Measurements from ENCODE around the gene PDZK1IP1.
"Not testable (repeated sequence)": the region's sequence is repeated elsewhere in the genome, so short reads cannot be mapped to it uniquely, and the experiment has no call there.

The PDZK1IP1 gene

DNA sequence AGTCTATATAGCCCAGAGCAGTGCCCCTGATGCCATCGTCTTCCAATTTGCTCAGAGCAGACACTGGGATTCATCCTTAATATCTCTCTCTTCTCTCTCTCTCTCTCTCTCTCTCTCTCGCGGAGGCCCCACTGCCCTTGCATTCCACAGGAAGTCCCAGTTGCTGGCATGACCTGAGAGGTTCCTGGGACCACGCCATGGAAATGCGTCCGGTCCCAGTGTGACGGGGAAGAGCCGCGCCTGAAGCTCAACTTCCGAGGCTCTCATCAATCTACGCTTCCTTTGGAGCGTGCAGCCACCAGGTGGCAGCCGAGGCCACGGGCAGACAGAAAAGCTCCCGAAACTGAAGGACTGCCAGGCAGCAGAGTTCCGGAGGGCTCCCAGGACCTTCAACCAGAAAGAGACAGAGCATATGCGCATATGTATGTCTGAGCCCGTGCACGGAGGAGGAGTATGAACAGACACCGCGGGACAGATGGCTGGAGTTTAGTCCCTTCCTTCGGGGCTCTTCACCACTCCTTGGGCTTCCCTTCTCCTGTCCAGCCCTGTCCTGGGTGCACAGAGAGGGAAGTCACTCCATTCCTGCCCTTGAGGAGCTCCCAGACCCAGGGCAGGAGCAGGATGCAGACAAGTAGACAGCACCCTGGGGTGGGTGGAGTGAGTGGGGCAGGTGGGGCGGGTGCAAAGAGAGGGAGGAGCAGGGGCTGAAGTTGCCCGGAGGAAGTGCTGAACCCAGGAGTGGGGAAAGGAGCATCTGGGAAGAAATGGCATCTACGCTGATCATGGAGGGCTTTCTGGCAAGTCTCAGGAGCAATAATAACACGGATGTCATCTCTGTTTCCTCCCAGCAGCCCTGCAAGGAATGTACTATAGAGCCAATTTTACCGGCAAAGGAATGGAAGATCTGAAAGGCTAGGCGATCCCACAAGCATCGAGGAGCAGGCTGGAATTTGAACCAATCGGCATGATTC, 10.5 kb downstream of the PDZK1IP1 start:
- peak; percentile 89 for DNase-seq

DNA sequence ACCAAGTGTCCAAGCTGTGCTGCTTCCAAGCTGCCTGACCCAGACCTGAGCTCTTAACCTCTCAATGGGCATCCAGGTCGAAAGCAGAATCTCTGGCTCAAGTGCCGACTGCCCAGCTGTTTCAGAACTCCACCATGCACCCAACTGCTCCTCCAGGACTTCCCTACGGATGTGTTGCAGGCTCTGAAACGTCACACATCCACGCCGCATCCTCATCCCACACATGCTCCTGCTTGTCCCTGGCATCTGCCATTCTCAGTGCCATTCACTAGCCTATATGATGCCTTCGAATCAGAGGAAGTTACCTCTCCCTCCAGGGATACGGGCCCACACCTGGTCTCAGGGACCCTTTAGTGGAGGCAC, 11.2 kb downstream of the PDZK1IP1 start:
- no peak for DNase-seq

DNA sequence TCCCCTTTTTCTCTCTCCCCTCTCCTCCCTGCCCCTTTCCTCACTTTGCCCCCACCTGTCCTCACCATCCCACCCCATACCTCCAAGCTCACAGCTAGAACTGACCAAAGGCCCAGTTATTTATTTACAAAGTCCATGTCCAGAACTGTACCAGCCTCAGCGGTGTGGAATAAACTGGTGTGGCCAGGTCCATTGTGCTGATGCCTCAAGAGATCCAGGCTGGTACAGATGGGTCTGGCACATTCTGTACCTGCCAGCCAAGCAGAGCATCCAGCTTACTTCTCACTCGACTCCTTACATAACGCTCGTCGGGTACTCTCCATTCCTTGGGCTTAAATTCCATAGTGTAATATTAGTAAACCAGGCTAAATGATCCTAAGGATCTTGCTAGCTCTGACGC, 11.8 kb downstream of the PDZK1IP1 start:
- no peak for DNase-seq

DNA sequence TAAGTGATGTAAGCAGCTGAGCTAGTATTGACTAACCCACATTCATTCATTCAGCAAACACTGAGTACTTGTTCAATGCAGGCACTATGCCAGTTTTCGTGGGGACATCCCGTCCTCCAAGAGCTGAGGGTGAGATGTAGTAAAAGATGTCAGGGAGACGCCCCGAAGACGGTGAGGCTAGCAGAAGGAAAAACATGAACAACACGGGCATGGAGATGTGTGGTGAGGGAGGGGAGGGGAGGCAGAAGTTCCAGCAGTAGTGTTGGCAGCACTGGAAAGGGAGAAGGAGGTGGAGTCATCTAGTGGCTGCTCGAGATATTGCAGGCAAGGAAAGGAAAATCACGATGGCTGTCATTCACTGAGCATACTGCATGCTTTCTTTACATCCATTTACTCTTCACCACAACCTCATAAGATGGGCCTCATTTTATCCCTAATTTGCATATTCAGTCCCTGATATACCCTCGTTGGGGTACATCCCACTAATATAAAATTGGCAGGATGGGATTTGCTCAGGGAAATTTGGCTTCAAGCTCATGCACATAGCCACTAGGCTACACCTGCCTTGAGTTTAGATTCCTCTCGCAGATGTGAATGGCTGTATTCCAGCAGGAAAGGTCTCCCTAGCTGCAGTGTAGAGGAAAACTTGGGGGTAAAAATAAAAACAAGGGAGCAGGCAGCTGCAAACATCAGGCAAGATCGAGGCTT, 14.5 kb downstream of the PDZK1IP1 start:
- peak; percentile 67 for DNase-seq

DNA sequence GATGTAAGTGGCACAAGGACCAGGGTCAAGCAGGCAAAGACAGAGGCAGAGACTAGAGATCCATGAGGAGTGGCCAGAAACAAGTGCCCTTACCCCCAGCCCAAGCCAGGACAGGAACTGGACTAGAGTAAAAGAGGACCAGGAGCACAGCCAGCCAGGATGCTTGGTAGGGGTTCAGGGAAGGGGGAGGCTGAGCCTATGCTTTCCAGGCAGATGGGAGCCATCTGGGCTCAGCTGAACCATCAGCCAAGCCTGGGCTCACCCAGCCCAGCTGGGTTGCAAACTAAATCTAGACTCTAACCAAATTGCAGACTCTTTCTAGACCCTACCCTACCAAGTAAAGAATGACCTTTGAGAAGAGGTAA, 15.2 kb downstream of the PDZK1IP1 start:
- no peak for DNase-seq

DNA sequence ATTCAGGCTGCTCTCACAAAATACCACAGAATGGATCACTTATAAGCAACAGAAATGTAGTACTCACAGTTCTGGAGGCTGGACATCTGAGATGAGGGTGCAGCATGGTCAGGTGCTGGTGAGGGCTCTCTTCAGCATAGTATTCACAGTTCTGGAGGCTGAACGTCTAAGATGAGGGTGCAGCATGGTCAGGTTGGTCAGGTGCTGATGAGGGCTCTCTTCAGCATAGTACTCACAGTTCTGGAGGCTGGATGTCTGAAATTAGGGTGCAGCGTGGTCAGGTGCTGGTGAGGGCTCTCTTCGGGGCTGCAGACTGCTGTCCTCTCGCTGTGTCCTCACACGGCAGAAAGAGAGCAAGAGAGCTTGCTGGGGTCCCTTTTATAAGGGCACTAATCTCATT, 17.1 kb downstream of the PDZK1IP1 start:
- no peak for DNase-seq

DNA sequence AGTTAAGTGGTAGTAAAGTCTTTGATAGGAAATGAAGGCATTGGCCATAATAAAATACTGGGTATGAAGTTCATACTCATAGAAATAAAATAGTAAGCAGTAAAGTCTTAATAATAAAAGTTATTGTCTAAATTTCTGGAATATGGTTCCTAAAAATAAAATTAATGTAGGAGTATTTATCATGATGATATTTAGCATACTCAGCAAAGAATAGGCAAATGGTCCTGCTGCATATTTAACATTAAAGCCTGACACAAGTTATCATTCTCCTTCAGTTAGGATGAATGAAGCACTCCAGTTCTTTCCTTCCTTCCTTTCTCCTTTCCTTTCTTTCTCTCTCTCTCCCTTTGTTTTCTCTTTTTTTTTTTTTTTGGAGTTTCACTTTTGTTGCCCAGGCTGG, 25.3 kb downstream of the PDZK1IP1 start:
- DNase-seq, result no peak

DNA sequence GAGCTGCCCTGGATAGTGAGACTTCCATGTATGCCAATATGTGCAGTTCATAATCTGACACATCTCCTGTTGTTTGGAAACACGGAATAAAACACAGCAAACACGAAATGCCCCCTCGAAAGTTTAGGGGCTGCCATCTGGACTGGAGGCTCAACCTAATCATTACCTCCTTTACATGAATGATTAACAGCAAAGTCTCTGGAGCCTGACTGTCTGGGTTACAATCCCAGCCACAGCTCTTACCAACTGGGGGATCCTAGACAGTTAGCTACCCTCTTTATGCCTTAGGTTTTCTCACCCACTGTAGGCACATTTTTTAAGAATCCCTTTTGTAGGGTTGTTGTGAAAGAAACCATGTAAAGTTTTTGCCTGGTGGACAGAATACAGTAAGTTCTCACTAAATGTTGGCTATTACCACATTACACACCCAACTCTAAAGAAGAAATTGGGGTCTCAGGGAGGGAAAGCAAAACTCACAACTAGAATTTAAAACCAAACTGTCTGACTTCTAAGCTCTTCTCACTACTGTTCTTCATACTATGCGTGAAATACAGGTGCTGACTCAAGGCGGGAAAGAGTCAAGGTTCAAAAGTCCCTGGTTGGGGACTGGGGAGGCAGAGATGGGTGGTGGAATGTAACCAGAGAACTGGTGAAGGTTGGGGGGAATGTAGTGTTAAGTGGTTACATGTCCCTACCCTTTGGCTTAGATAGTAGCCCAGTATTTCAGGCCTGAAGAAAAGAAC, 28.4 kb downstream of the PDZK1IP1 start:
- no peak for DNase-seq

DNA sequence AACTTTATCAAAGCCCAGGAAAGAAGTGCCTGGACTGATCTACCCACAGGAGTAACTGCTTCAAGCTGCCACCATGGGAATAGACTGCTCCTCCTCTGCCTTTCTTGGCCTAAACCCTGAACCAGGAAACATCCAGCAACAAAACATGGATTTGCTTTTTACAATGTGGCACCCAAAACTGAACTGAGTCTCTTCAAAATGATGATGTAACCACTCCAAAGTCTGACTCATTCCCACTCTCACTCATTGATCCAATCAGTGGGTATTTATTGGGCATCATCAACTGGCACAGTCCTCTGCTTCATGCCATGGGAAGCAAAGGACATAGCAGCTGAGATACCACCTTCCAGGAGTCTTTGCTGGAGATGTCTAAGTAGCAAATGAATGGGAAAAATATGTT, 29.1 kb downstream of the PDZK1IP1 start:
- no peak for DNase-seq

DNA sequence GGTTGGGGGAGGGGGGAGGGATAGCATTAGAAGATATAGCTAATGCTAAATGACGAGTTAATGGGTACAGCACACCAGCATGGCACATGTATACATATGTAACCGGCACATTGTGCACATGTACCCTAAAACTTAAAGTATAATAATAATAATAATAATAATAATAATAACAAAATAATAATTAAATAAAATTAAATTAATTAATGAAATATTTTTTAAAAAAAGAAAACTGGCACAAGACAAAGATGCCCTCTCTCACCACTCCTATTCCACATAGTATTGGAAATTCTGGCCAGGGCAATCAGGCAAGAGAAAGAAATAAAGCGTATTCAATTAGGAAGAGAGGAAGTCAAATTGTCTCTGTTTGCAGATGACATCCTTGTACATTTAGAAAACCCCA, 31.9 kb downstream of the PDZK1IP1 start:
- DNase-seq, result not testable (repeated sequence)

DNA sequence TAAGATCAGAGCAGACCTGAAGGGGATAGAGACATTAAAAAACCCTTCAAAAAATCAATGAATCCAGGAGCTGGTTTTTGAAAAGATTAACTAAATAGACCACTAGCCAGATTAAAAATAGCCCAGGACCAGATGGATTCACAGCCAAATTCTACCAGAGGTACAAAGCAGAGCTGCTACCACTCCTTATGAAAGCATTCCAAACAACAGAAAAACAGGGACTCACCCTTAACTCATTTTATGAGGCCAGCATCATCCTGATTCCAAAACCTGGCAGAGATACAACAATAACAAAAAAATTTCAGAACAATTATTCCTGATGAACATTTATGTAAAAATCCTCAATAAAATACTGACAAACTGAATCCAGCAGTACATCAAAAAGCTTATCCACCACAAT, 33.4 kb downstream of the PDZK1IP1 start:
- DNase-seq, result not testable (repeated sequence)

DNA sequence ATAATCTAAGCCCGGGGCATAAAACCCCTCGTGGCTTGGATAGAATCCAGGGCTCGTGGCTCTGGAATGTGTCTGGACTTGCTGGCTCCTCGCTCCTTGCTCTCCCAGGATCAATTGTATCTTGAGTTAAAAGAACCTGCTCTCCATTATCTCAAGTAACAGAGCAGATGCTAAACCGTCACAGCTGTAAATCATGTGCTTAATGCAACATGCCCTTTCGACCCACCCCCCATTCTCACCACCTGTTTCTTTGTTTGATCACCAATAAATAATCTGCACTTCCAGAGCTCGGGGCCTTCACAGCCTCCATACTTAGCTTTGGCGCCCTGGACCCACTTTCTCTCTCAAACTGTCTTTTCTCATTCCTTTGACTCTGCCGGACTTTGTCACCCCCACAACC, 40.7 kb downstream of the PDZK1IP1 start:
- not testable (repeated sequence) for DNase-seq

DNA sequence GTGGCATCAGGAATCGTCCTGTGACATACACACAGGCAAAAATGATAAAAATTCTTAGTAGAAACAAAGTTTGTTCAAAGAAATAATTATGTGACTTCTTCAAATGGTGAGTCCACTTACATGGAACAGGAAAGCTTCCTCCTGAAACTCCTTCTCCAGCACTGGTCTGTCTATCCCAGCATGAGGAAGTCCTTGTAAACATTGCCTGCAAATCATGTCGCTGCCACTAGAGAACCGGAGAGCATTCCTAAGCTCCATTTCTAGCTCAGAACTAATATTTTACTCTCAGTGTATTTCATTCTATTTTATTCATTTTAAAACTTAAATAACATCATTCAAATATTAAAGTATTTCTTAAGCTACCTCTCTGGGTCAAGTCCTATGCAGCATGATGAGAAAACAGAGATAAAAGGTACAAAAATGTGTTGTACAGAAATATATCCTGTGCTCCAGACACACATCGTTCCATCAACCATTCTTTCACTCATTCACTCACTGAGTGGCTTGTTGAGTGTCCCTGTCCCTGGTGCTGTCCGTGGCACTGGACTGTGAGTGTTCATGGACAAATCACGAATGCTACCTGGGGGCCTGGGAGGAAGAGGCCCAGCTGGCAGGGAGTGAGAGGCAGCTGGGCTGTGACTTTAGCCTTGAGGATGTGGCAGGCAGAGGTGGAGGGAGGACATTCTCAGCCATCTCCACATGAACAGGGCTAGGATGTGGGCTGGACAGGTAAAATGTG, 42.6 kb downstream of the PDZK1IP1 start:
- no peak for DNase-seq

DNA sequence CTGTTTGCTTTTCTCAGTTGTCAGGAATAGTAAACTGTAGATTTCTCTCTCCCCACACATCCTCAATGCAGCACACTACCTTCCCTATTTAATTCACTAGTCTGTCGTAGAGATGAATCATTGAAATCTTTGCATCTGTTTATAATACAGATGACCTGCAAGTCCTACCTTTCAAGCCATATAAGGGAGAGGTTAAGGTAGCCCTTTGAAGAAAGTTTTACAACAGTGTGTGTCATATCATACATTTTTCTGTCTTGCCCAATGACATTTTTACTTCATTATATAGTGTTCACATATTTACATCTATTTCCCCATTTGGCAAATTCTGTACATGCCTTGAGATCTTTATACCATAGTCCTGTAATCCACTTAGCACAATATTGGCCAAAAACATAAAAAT, 43.3 kb downstream of the PDZK1IP1 start:
- DNase-seq, result not testable (repeated sequence)

DNA sequence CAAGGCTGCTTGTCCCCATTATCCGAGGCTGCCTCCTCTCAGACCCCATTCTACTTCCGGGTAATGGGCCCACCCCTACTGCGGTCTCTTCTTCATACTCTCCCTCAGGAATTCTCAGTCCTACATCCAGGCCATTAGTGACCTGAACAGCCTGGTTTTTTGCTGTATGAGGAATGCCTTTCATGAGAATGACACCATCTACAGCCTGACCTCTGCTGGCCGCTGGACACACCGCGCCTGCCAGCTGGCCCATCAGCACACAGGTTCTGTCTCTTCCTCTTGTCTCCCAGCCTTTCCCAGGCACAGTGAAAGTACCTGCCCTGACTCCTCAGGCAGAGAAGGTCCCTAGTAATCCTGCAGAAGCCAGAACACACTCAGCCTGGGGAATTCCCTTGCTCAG, 46.2 kb downstream of the PDZK1IP1 start:
- not testable (repeated sequence) for DNase-seq

DNA sequence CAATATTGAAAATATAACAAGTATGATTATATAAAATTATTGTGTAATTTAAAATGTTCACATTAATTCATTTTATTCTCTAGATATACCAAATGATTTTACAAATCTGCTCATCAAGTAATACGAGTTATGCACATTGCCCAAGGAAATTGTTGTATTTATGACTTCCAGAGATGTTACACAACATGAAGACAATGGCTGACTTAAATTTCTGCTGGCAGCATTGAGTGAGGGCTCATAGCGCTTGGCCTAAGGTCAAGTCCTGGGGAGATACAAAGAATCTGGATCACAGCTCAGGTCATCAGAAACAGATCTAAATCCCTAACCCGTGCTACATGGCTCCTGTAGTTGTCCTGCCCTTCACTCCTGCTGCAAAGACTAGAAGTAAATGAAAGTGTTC, 49.5 kb downstream of the PDZK1IP1 start:
- not testable (repeated sequence) for DNase-seq

DNA sequence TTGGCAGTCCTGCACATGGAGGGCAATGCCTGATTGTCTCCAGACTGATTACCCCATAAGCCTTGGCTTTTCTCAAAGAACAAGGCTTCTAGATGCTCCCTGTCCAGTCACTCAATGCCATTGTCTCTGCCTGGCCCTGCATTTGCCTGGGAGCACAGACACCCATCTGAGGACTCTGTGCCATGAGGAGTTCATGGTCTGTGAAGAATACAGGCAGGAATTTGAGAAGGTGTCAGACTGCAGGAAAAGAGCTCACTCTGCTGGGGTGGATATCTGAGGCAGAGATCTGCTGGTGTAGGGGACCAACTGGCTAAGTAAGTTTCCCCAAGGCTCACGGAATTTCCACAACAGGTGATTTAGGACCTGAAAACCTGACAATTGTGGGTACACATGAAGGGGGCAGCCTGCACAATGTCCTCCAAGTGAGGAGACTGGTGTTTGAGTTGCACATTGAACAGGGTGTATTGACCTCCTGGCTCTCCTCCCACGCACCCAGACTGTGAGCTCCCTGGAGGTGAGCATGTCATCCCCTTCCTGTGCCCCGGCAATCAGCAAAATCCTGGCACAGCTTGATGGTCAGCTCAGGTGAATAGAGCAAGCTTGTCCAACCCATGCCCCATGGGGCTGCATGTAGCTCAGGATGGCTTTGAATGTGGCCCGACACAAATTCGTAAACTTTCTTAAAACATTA, 51.8 kb downstream of the PDZK1IP1 start:
- DNase-seq, result no peak

DNA sequence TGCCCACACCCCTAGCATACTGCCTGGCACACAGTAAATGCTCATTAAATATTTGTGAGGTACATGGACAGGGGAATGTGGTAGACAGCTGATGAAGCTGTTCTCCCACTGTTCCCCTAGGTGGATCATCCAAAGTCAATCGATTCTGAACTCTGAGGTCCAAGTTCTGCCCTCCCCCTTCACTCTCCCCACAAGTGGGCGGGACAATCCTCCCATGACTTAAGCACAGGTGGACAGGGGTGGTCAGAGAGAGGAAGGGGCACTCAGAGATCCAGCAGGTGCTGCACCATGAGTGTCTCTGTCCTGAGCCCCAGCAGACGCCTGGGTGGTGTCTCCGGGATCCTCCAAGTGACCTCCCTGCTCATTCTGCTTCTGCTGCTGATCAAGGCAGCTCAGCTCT, 52.6 kb downstream of the PDZK1IP1 start, which contains the start of gene CYP4A22:
Gene CYP4A22 (plus strand): TSS at position 244 of the 400 bp plus-strand sequence. CDS start 45 bp downstream, at position 289.
- no peak for DNase-seq
